ENCODE results near the gene SRSF1. TPM values are rescaled to one million over a fixed set of nuclear protein-coding genes. Genes with fewer than 3 reads are reported as not detected.

Gene SRSF1
- total RNA-seq, 4 donors from 2014 or later = 122 to 174 (median 143) TPM

DNA sequence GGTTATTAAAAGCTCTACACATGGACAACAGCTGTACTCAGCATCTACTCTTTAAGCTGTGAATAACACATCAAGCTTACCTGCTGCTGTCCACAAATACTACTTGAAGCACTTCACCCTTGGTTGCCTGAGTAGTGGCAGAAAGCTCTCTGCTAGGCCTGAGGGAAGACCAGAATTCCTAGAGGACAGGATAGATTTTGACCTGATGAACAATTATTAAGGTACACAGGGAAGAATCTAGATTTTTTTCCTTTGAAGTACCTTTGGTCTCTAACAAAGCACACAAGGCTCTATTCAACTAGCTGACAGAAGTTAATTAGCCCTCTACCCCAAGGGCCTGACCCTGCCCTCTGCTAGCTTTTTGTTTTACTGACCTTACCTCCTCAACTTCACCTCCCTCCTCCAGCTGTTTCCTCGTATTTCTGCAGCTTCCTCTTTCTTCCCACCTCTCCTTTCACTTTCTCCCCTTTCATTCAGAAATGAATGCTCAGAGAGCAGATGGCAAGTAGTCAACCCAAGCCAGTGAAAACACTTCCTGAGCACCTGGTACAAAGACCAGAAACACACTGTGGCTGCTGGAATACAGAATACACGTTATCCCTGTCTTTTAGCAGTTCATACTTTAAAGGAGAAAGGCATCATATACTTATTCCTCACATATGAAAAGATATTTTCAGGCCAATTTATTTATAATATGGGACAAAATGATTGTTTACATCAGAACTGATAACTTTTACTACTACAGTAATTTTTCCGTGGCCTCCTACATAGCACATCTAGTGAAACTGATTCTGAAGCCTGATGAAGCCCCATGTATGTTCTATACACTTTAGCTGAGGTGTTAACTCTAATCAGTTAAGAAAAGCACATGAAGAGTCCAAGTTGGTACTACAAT, 13.3 kb downstream of the SRSF1 start:
- 10 to 25% methylated on average over 3 of the region's 3 CpGs for WGBS, 2 donors (ENCODE audit: low coverage in 1 of 2)
- Histone ChIP-seq H3K36me3 (no peaks in the 10 kb centered on the region), H3K4me1 (peaks cover 7 to 46% (median 20%) of the 10 kb centered on the region in 4 donors), H3K27ac (peak overlapping the region; percentile 49 to 73 (median 52)), H3K9me3 (no peaks in the 10 kb centered on the region), H3K4me3 (no peak overlapping the region), H3K27me3 (no peaks in the 10 kb centered on the region)
- intact Hi-C loops (cut with DNase I; ENCODE audit: low total_unique reads) (no loop called here), in situ Hi-C loops (cut with MboI; ENCODE audit: low pct_ligation_motif_present in 1 of 4, low pct_unique_long_range_greater_than_20kb in 1 of 4, low sequenced_read_pairs in 3 of 4) (loop anchor here in 1 of 4 donors (25.0 kb wide), 1 partner anchor 94 kb away; the partner anchor contains the start of gene DYNLL2)
- TF ChIP-seq POLR2A (IDR thresholded peaks at IDR 0.05) (no peak), EP300 (IDR thresholded peaks at IDR 0.05; ENCODE audit: low read depth) (no peak), POLR2AphosphoS5 (IDR thresholded peaks at IDR 0.05) (no peak)
- TF ChIP-seq, protein P1, sequence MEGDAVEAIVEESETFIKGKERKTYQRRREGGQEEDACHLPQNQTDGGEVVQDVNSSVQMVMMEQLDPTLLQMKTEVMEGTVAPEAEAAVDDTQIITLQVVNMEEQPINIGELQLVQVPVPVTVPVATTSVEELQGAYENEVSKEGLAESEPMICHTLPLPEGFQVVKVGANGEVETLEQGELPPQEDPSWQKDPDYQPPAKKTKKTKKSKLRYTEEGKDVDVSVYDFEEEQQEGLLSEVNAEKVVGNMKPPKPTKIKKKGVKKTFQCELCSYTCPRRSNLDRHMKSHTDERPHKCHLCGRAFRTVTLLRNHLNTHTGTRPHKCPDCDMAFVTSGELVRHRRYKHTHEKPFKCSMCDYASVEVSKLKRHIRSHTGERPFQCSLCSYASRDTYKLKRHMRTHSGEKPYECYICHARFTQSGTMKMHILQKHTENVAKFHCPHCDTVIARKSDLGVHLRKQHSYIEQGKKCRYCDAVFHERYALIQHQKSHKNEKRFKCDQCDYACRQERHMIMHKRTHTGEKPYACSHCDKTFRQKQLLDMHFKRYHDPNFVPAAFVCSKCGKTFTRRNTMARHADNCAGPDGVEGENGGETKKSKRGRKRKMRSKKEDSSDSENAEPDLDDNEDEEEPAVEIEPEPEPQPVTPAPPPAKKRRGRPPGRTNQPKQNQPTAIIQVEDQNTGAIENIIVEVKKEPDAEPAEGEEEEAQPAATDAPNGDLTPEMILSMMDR (IDR thresholded peaks at IDR 0.05) = no peak
- DNase-seq = no peak

DNA sequence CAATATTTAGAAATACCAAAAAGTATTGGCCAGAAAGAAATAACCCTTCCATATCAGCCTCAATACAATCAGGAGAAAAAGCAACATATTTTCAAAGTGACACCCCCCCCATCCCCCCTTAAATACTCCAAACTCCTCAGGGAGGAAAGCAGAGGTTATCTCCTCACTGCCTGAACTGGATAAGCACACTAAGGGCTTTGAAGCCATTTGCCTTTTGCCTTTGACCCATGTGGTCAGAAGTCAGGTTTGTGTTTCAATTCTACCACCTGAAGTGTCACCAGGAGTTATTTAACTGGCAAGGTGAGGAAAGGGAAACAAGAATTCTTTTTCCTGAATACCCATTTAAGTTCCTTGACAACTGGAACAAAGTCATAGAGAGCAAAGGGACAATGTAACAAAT, 15.5 kb downstream of the SRSF1 start:
- DNase-seq = no peak
- Histone ChIP-seq H3K27ac (no peak overlapping the region), H3K36me3 (no peaks in the 10 kb centered on the region), H3K4me1 (peaks cover 7 to 50% (median 21%) of the 10 kb centered on the region in 4 donors), H3K9me3 (no peaks in the 10 kb centered on the region), H3K4me3 (no peak overlapping the region), H3K27me3 (no peaks in the 10 kb centered on the region)
- intact Hi-C loops (cut with DNase I; ENCODE audit: low total_unique reads) (no loop called here), in situ Hi-C loops (cut with MboI; ENCODE audit: low pct_ligation_motif_present in 1 of 4, low pct_unique_long_range_greater_than_20kb in 1 of 4, low sequenced_read_pairs in 3 of 4) (loop anchor here in 1 of 4 donors (25.0 kb wide), 1 partner anchor 96 kb away; the partner anchor contains the start of gene DYNLL2)
- TF ChIP-seq, protein P1 (IDR thresholded peaks at IDR 0.05) = no peak
- TF ChIP-seq POLR2AphosphoS5 (IDR thresholded peaks at IDR 0.05) (no peak), POLR2A (IDR thresholded peaks at IDR 0.05) (no peak), EP300 (IDR thresholded peaks at IDR 0.05; ENCODE audit: low read depth) (no peak)

DNA sequence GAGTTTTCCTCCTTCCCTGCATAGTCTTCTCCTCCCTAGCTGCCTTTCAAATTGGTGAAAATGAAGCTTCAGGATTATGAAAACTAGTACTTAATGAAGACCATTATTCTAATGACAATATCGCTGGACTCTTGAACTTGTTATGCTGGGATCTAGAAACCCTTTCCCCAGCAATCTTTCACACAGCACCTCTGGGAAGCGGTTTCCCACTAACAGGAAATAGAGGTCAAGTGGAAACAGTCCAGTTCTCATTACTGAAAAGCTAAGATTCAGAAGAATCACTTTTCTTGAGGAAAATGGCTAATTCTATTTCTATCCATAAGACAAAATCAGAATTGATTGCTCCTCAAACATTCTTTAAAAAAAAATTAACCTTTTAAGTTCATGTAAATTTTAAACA, 17.0 kb downstream of the SRSF1 start:
- no peak for TF ChIP-seq EP300 (IDR thresholded peaks at IDR 0.05; ENCODE audit: low read depth)
- TF ChIP-seq POLR2AphosphoS5 (IDR thresholded peaks at IDR 0.05) = no peak
- TF ChIP-seq POLR2A (IDR thresholded peaks at IDR 0.05) = no peak
- TF ChIP-seq, protein P1 (IDR thresholded peaks at IDR 0.05) = no peak
- Histone ChIP-seq H3K4me3 (no peak overlapping the region), H3K36me3 (no peaks in the 10 kb centered on the region), H3K4me1 (peaks cover 12 to 57% (median 29%) of the 10 kb centered on the region in 4 donors), H3K9me3 (no peaks in the 10 kb centered on the region), H3K27ac (peak overlapping the region in 2 of 4 donors; percentile 95 to 97), H3K27me3 (no peaks in the 10 kb centered on the region)
- intact Hi-C loops (cut with DNase I; ENCODE audit: low total_unique reads) (no loop called here), in situ Hi-C loops (cut with MboI; ENCODE audit: low pct_ligation_motif_present in 1 of 4, low pct_unique_long_range_greater_than_20kb in 1 of 4, low sequenced_read_pairs in 3 of 4) (loop anchor here in 1 of 4 donors (25.0 kb wide), 1 partner anchor 97 kb away; the partner anchor contains the start of gene DYNLL2)
- WGBS, 2 donors (ENCODE audit: low coverage in 1 of 2) = 78 to 86% methylated on average over 2 of the region's 2 CpGs
- DNase-seq = no peak

Data from transverse colon (tissue), 4 donors.